AG09319 (cell line): ENCODE results near the gene AGAP1.

Experiments
- DNase-seq: peaks from one replicate; pipeline ENCODE4 v3.0.0-alpha.2; 2010; ENCODE audit warnings: low read depth; ENCODE audit errors: extremely low read depth
- CTCF ChIP-seq: IDR thresholded peaks from 2 replicates; pipeline ENCODE4 v1.5.1; 2011; ENCODE audit warnings: low read depth, mild to moderate bottlenecking, inconsistent platforms, low read length, moderate library complexity

AGAP1 gene

GRCh38 chr2:235864302-235864701 lies 370.5 kb downstream of the AGAP1 start:
- no peak for TF ChIP-seq CTCF
- DNase-seq: no peak

GRCh38 chr2:235864733-235865515 lies 371.1 kb downstream of the AGAP1 start:
- no peak for TF ChIP-seq CTCF
- DNase-seq: peak; percentile 3

- TF ChIP-seq CTCF: no peak
- DNase-seq: no peak
Measured at GRCh38 chr2:235866373-235866772, 372.5 kb downstream of the AGAP1 start.

GRCh38 chr2:235868224-235868623 lies 374.4 kb downstream of the AGAP1 start:
- no peak for TF ChIP-seq CTCF
- DNase-seq: no peak

- DNase-seq: no peak
- no peak for TF ChIP-seq CTCF
Measured at GRCh38 chr2:235868645-235869044, 374.8 kb downstream of the AGAP1 start.

- TF ChIP-seq CTCF: no peak
- DNase-seq: no peak
Measured at GRCh38 chr2:235870515-235870914, 376.7 kb downstream of the AGAP1 start.

GRCh38 chr2:235876099-235876679 lies 382.3 kb downstream of the AGAP1 start:
- TF ChIP-seq CTCF: no peak
- no peak for DNase-seq
